Right lung (tissue), 10 donors: ENCODE measurements around the gene LTB. TPM values are rescaled to one million over a fixed set of nuclear protein-coding genes. Genes with fewer than 3 reads are reported as not detected.
A peak's percentile ranks its signal among the peaks of the same experiment; 100 is the strongest.

ENCODE experiments used
- DNase-seq, 2 donors: peaks; one replicate each; pipeline ENCODE4 v3.0.0-alpha.2; 2013
- long read RNA-seq, 8 donors: transcript quantifications; one replicate each; lab custom pipeline, GENCODE V29; 2026
- polyA plus RNA-seq, 5 donors: library from polyadenylated mRNA; unstranded; fragments of 120-200 nt; gene quantifications; one replicate each; pipeline versions ENCODE4 v1.2.1 to v1.2.3, GENCODE V29; 2013; ENCODE audit warnings: inconsistent platforms in 1 of 5, low replicate concordance in 1 of 5; ENCODE audit not compliant: insufficient read length in 5 of 5, insufficient read depth in 1 of 5

LTB gene
- 1 to 10 TPM; 2.4 to 4.7 (median 2.5) TPM for polyA plus RNA-seq
- long read RNA-seq, donor 1, partial matches to known transcripts = 0 of 2 reads
- long read RNA-seq, donor 1, other reads (novel, unspliced or antisense) = 0 of 2 reads
- long read RNA-seq, donor 2, partial matches to known transcripts = 0 of 2 reads
- long read RNA-seq, donor 2, other reads (novel, unspliced or antisense) = 0 of 2 reads
- long read RNA-seq, donor 3, transcript LTB-210 (4 exons, 897 nt) = major isoform, 6 of 7 reads
- long read RNA-seq, donor 3, partial matches to known transcripts = 0 of 7 reads
- long read RNA-seq, donor 3, other reads (novel, unspliced or antisense) = 0 of 7 reads
- long read RNA-seq, donor 4, partial matches to known transcripts = 0 of 2 reads
- long read RNA-seq, donor 4, other reads (novel, unspliced or antisense) = 0 of 2 reads
- long read RNA-seq, donor 5, transcript LTB-210 (4 exons, 897 nt) = major isoform, 5 of 7 reads
- long read RNA-seq, donor 5, partial matches to known transcripts = 0 of 7 reads
- long read RNA-seq, donor 5, other reads (novel, unspliced or antisense) = 0 of 7 reads
- long read RNA-seq, donor 6, partial matches to known transcripts = 0 of 6 reads
- long read RNA-seq, donor 6, other reads (novel, unspliced or antisense) = 0 of 6 reads
- long read RNA-seq, donor 7, partial matches to known transcripts = 0 of 3 reads
- long read RNA-seq, donor 7, other reads (novel, unspliced or antisense) = 0 of 3 reads
- long read RNA-seq, donor 8, partial matches to known transcripts = 0 of 1 reads
- long read RNA-seq, donor 8, other reads (novel, unspliced or antisense) = 0 of 1 reads

DNA sequence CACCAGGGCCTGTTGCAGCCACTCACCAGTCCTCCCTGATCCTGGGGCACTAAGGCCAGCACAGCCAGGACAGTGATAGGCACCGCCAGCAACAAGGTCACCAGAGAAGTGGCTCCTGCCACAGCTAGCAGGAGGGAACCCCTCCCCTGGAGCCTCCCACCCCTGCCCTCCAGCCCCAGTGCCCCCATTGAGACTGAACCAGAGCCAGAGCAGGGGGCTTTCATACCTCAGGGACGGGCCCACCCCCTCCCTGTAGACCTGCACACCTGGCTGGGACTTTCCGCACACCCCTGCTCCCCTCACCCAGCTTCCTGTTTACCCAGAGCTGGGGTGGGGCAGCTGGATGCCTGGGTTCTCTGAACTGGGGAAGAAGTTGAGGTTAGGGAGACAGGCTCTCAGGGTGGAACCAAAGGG is at the start of gene LTB:
Gene LTB, minus strand, starts transcription at position 195 of the 414 bp plus-strand sequence. Its CDS starts 7 bp downstream, at position 188.
- no peak for DNase-seq

DNA sequence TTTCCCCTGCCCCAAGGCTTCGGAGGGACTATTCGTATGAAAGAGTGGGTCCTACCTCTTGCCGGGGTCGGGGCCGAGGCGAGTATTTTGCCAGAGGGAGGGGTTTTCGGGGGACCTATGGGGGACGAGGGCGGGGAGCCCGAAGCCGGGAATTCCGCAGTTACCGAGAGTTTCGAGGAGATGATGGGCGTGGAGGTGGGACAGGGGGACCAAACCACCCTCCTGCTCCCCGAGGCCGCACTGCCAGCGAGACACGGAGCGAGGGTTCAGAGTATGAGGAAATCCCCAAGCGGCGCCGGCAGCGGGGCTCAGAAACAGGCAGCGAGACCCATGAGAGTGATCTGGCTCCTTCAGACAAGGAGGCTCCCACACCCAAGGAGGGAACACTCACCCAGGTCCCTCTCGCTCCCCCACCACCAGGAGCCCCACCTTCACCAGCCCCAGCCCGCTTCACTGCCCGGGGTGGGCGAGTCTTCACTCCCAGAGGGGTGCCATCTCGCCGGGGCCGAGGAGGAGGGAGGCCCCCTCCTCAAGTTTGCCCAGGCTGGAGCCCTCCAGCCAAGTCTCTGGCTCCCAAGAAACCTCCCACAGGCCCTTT is 49.6 kb upstream of the LTB start:
- DNase-seq = no peak

GRCh38 chr6:31631209-31631608 is 49.0 kb upstream of the LTB start:
- no peak for DNase-seq

- no peak for DNase-seq
These were observed 48.1 kb upstream of the LTB start for GRCh38 chr6:31630177-31630934.

DNA sequence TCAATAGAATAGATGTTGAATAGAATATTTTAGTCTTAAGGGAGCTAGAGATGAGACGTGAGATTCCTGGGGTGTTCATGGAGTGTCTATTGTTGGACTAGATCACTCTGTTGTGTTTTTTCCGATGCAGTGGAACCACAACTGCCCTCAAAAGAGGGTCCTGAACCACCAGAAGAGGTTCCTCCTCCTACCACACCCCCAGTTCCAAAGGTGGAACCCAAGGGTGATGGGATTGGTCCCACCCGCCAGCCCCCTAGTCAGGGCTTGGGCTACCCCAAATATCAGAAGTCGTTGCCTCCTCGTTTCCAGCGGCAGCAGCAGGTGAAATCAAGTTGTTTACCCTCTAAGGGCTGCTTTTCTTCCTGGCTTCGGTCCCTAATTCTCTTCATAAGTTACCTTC is 46.8 kb upstream of the LTB start:
- no peak for DNase-seq

GRCh38 chr6:31627690-31628287 is 45.6 kb upstream of the LTB start:
- no peak for DNase-seq

- DNase-seq = no peak
These were observed 44.7 kb upstream of the LTB start for GRCh38 chr6:31626952-31627351.

DNA sequence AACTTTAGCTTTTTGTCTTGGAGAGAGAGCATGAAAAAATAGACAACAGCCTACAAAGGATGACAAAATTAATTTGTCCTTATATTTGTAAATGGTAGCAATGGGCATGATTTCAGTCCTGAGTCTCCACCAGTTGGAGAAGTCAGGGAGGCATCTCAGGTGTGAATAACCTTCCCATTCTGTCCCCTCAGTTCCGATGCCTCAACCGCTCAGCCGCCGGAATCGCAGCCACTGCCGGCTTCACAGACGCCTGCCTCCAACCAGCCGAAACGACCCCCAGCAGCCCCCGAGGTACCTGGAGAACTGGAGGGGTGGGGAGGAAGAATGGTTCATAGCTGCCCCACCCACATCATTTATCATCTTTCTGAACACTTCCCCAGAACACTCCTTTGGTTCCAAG is 41.8 kb upstream of the LTB start:
- DNase-seq = no peak

GRCh38 chr6:31622684-31623091 is 40.5 kb upstream of the LTB start:
- no peak for DNase-seq

GRCh38 chr6:31621991-31622390 is 39.8 kb upstream of the LTB start:
- DNase-seq = no peak

DNA sequence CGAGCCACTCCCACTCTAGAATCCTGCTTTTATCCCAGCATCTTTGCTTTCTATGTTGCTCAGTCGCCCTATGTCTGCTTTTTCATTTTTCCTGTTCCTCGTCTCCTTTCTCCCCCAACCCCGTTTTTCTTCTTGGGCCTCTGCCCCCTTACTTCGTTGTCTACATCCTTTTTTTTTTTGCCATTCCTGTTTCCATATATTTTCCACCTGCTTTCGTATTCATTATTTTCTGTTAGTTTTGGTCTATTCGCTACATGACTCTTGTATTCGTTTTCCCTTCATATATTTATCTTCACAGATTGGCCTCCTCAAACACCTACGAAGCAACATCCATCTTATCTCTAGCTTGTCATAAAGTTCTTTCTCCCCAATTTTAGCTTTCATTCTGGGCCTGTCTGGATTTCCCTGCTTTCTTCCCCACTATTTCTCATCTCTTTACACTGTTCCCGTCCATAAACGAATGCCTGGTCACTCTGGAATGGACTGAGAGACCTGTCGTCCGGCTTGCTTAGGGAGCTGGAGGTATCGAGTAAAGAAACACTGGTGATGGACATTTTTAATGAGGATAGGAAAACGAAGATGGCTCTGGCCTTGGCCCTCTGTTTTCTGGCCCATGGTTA is 39.2 kb upstream of the LTB start:
- DNase-seq = no peak

DNA sequence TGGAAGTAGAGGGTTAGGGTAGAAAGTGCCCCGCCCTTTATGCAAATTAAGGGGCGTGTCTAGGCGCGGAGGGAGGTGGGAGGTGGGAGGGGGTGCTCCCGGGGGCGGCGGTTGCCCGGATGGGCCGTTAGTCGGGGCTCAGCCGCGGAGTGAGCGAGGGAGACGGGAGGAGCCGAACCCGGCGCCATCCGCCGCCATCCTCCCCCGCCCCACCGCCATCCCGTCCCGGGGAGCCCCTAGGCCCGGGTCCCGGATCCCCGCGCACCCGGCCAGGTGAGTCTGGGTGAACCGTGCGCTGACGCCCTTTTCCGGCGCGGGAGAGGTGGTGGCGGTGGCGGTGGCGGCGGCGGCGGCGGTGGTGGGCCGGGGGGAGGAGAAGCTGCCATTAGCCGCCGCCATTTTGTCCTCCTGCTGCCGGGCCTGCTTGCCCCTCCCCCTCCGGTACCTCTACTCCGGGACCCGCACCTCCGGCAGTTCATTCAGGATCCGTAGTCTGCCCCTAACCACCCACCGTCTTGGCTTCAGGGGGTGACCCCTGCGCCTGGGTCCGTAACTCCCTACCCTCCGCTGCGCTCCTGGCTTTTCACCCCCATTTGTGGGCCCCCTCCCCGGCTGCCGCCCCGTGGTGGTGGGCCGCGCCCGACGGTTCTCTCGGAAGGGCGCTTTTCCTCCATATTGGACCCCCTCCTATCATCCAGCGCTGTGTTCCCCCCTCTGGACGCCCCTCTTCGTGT is 38.5 kb upstream of the LTB start, which contains the start of gene PRRC2A:
Gene PRRC2A, plus strand, starts transcription at position 130 of the 734 bp plus-strand sequence. CDS start 2,075 bp downstream, outside the sequence.
- DNase-seq = peak; percentile 77 to 98

DNA sequence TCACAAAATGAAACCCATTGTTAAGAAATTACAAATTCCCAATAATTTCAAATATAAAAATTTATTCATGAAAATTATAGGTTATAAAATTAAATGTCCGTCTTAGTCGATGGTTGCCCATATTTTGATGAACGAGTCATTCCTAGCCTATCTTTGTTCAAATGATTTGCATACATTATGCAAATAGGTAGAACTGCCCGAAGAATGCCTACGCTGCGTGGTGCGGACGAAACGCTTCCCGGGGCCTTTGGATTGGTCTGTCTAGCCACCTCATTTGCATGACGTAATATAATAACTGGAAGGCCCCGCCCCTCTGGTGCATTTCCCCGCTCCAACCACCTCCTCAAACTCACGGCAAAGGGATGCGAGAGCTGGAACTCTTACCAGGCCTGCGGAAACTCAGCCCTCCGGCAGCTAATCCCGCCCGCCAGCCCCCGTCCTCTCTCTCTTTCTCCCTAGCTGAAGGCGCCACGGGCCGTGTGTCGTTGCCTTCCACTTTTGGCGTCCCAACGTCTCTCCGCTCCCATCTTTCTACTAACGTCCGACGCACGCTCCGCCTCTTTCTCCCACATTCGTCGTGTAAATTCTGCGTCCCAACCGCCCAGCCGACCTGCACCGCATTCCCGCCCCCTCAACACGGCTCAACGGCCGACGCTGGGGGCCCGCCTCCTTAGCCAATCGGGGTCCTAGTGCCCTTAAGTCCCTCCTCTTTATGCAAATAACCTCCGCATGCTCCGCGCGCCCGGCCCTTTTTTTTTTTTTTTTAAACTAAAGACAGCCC is 37.8 kb upstream of the LTB start:
- peak; percentile 96 to 100 for DNase-seq

DNA sequence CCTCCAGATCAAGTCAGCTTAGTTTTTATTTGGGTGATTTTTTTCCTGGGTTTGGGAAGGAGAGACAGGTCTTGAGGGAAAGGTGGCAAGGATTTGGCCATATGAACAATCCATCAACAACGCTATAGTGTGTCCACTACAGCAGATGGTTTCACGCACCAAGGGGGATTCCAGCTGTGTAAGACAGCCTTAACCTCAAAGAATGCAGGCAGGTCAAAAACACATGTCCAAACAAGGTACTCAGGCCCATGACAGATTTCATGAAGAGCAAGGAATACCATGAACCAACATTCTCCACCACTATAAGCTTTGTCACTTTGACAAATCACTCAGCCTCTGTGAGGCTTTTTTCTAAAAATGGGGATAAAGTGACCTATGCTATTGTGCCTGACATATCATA is 34.8 kb upstream of the LTB start:
- no peak for DNase-seq

- no peak for DNase-seq
These were observed 33.5 kb upstream of the LTB start for GRCh38 chr6:31615748-31616147.

GRCh38 chr6:31614684-31615578 is 32.7 kb upstream of the LTB start, which contains the start of gene AIF1:
AIF1 (plus strand) TSS chr6:31615234; CDS start chr6:31615330, 96 bp downstream.
- DNase-seq = no peak

- DNase-seq = no peak
These were observed 31.9 kb upstream of the LTB start for GRCh38 chr6:31614075-31614619.

DNA sequence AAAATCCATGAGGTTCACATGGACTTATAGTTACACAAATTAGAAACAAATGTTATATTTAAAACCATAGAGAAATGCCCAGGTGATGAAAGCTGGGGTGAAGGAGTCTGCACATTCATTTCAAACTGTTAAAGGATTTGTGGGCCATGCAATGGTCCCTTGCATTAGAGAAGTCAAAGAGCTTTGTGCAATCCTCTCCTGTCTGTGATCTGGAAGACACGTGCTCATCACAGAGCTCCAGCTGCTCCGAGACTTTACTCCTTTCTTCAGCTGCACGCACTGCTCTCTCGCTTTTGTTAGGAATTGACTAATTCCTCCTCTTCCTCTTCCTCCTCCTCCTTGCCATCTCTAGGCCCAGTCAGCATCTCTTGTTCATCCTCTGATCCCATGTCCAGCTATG is 28.7 kb upstream of the LTB start:
- DNase-seq = no peak
